Measurements from ENCODE around the gene VWC2.
"Not testable (repeated sequence)": the region's sequence is repeated elsewhere in the genome, so short reads cannot be mapped to it uniquely, and the experiment has no call there.

VWC2 gene

GRCh38 chr7:49787980-49788379, 14.5 kb downstream of the VWC2 start:
- no peak for FAIRE-seq

GRCh38 chr7:49788455-49789059, 15.1 kb downstream of the VWC2 start:
- no peak for FAIRE-seq

- no peak for FAIRE-seq
Observed at GRCh38 chr7:49789736-49790135, 16.3 kb downstream of the VWC2 start.

DNA sequence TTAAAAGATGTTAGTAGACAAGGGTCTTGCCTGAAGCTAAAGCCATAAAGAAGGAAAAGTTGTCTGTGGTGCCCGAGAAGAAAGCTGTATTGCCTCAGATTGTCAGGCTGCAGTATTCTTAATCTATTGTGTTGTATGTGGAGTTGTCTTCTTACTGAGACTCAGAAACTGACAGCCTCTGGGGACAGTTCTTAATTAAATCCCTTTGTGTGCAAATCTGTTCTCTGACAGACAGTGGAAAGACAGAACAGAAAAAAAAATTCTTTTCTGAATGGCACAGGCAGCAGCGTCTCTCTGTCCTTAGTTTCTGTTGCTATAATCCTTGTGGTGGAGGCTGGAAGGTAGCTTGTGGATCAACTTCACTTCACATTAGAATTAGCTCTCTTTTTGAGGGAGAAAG, 16.8 kb downstream of the VWC2 start:
- FAIRE-seq, result no peak

GRCh38 chr7:49791088-49791741, 17.8 kb downstream of the VWC2 start:
- FAIRE-seq, result no peak

DNA sequence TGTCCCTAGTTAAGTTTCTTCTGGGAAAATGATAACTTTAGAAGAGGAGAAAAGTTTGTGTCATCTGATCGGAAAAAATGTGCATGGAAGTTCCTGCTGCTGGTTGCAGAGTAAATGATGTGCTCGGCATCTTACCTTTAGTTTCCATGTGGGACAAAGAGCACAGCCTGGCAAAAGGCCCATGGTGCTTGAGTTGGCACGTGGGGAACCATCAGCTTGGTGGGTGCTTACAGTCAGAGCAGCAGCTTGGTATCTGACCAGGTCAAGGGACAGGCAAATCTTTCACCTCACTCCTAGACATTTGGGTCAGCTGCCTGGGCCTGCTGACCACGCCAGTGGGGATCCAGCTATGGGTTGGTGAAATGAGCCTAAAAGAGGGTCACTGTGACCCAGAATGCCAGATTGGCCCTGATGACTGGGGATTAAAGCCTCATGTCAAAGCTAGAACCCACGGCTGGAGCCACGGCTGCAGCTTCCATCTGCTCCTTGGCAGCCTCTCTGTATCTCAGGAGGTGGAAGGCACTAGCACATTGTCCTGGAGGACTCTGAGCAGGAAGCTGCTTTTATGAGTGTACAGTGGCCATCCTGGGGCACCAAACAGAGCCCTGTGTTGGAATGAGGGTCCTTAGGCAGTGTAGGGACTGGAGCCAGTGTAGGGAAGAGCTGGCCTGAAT, 24.7 kb downstream of the VWC2 start:
- FAIRE-seq, result no peak

DNA sequence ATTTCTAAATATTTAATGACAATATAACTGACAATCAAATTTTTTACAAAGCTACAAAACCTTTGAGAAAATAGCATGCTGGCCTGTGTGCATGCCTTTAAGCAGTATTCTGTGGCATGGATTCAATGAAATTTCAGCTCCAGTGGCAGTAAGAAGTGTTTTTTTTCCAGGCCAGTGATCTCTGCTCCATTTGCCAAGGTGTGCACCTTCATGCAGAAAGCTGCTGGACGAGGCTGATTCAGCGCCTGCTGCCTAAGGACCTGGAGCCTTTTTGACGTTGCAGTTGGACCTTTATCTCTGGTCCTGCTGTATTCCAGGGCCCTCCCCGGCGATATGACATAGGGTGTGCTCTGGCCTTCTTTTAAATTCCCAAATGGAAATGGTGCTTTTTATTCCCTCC, 26.6 kb downstream of the VWC2 start:
- FAIRE-seq, result no peak

GRCh38 chr7:49802600-49802999, 29.2 kb downstream of the VWC2 start:
- FAIRE-seq, result no peak

DNA sequence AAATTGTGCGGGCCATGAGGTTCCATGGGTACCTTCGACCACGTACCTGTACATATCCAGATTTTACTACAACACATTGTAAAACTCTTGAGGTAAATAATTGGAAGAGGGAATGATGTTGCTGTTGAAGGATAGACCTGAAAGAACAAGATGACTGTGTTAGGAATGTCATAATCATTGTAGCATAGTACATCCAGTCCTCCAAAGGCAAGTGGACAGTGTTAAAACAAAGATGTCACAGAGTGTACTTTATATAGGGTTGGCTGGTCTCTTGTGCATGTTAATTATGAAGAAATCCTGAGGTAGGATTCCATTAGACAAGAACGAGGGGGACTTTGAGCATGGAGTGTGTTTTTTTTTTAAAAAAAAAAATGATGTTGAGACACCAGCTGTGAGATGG, 30.4 kb downstream of the VWC2 start:
- no peak for FAIRE-seq

DNA sequence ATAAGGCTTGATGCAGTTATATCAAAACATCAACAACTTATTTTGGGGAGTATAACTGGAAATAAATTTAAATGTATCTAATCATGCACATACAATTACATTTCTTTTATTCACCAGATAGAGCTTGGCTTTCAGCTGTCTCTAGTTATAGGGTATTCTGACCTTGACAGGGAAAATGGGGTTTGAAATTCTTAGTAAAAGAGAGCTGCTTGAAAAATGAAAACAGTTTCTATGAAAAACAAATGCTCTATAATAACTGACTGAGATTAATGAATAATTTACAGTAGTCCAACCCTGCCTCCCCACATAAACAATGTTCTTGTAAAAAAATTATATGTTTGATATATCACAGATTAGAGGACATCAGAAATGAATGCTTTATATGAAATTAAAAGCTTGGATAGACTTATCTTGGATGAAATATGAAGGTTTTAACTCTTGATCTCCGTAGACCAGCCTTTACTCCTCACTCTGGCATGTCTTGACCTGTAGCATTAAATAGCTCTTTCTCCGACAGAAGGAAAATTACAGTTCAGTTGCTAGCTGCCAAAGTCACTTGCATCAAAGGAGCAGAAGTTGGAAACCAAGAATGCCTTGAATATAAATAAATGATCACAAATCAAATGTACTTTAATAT, 32.1 kb downstream of the VWC2 start:
- no peak for FAIRE-seq

GRCh38 chr7:49812534-49812933, 39.1 kb downstream of the VWC2 start:
- FAIRE-seq, result no peak

DNA sequence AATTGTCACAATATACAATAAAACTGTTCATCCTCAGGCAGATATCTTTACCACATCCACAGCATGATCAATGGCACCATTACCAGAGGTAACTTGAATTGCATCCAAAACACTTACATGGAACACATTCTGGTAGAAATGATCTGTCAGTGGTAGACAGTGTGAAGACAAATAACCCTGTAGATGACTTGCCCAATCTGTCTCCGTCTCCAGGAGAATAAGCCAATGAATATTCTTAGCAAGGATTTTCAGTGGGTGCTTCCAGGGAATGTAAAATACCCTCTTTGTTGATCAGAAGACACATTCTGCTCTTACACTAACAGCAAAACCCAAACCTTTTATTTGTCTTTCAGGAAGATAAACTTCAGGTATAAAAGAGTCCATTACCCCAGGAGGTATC, 43.8 kb downstream of the VWC2 start:
- FAIRE-seq, result no peak

GRCh38 chr7:49821181-49821580, 47.7 kb downstream of the VWC2 start:
- no peak for FAIRE-seq

- FAIRE-seq, result no peak
Observed at GRCh38 chr7:49822856-49823255, 49.4 kb downstream of the VWC2 start.

DNA sequence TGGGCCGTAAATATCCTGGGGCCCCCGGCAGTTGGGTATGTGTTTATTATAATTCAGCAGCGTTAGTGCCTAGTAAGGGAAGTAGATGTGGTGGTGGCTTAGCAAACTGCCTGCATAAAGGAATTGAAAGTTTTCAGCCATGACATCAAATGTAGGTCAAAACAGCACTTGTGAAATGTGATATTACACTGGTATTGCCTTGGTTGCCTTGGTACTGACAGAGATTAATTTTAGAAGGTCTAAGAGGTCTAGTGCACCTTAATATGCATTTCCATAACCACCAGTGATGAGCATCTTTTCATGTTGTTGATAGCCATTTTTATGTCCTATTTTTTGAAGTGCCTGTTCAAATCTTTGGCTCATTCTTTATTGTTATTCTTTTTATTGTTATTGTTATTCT, 50.1 kb downstream of the VWC2 start:
- no peak for FAIRE-seq

DNA sequence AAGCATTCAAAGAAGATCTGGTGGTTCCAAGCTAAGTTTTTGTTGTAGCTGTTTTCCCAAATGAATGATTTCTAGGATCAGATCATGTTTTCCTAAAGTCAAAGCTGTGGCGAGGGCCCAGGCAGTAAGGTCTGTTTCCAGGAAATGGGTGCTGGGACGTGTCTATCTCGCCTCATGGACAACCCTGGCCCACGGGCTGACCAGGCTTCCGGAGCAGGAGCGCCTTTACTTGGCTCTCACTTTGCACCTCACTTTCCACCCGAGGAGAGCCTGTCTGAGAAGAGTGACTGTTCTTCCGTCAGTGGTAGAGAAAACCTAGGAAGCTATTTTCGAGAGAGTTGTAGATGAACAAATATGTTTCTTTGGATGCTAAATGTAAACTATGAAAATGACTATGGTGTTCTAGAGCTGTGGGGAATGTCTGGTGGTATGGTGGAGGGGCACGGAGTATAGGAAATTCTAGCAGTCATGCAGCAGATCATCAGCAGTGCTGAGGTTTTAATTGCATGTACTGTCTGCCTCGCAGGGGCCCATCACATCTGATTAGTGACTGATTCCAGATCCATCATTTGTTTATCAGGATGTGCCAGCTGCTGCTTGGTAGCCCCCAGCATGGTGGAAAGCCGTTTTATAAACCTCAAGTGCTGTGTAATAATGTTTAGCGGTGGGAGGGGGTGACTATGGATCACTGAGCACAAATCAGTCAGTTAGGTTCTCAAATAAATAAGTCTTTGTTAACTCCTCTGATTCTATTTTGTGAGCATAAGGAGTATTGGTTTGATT, 66.6 kb downstream of the VWC2 start:
- no peak for FAIRE-seq

DNA sequence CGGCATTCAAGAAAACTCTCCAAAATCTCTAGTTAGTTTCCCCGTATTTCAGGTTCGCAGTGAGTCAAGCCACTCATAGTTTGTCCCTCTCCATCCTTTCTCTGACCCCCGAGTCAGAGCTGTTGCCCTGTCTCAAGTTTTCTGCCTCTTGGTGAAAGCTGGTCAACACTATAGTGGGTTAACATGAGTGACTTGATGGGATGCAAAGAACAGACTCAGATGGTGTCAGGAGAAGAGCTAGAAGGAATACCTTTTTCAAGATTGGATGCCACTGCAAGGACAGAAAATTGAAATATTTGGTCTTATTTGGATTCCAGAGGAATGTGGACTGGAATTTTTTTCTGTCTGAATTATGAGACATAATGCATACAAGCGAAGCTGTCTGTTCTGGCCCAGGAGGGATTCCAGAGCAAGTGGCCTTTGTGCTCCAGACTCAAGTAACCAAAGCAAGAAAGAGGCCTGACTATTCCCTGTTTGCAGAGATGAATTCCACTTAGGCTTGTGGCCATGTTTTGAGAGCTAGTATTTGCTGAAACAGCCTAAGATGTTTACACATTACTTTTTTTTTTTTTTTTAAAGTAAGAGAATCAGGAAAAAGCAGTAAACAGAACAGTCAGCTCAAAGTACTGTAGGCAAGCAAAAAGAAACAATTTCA, 67.4 kb downstream of the VWC2 start:
- FAIRE-seq, result no peak

DNA sequence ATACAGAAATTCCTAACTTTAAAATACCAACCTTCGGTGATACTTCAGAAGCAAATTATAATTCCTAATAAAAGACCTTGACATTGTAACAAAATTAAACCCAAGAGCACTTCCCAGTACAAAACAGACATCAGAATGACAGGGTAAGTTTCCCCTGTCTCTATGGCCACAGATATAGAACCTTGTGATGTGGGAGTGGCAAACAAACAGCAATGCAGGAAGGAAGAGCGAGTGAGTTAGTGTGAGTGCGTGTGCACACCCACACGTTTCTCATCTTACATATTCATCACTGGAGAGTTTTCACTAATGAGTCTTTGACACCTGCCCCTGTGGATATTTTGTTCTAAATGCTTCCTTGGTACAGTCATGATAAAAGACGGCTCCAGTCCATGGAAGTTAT, 72.2 kb downstream of the VWC2 start:
- no peak for FAIRE-seq

- no peak for FAIRE-seq
Observed at GRCh38 chr7:49848211-49848841, 74.9 kb downstream of the VWC2 start.

GRCh38 chr7:49850921-49851613, 77.6 kb downstream of the VWC2 start:
- no peak for FAIRE-seq

DNA sequence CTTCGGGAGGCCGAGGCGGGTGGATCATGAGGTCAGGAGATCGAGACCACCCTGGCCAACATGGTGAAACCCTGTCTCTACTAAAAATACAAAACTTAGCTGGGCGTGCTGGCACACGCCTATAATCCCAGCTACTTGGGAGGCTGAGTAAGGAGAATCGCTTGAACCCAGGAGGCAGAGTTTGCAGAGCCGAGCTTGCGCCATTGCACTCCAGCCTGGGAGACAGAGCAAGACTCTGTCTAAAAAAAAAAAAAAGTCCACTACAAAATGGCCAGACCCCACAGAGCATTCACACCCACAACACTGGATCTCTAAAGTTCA, 78.1 kb downstream of the VWC2 start:
- not testable (repeated sequence) for FAIRE-seq

Measured in TTC549 (cell line).